Measurements from ENCODE around the gene APBB2. TPM values are rescaled to one million over a fixed set of nuclear protein-coding genes. Genes with fewer than 3 reads are reported as not detected.

Gene APBB2
- total and polyA plus RNA-seq, 10 of the 15 experiments (the other 5 are each of a cell fraction or from before 2014, with no cell fraction given): 2.7 to 24.6 (median 19.0) TPM

- 0% methylated on average over 2 of the region's 3 CpGs for WGBS (ENCODE audit: insufficient coverage, insufficient replicate concordance, low lambda C conversion rate, missing lambda C conversion rate)
- ChIA-PET RAD21 (ENCODE audit: unreplicated experiment) (interaction anchor here (0.9 to 4.1 kb wide), 4 partner anchors 11 to 234 kb away, joined by 3 to 27 read pairs (median 6); no protein-coding TSS in a partner anchor), SMC1A (ENCODE audit: uncharacterized antibody, unreplicated experiment) (interaction anchor here (1.0 to 5.0 kb wide), 13 partner anchors 11 to 224 kb away, joined by 3 to 47 read pairs (median 4); partner anchors contain the start of gene APBB2), POLR2A (interaction anchor here (0.7 to 1.5 kb wide), 2 partner anchors 13 to 195 kb away, joined by 3 to 4 read pairs; no protein-coding TSS in a partner anchor), CTCF (interaction anchor here (0.6 to 5.4 kb wide), 3 partner anchors 12 to 196 kb away, joined by 3 to 98 read pairs (median 3); no protein-coding TSS in a partner anchor)
- Histone ChIP-seq H3K9me3 (replicated peaks; ENCODE audit: control insufficient read depth, insufficient read depth, low read length) (no peaks in the 10 kb centered on the region), H3K27ac (ENCODE audit: control insufficient read depth, insufficient read depth) (peak overlapping the region; percentile 98), H3K4me2 (ENCODE audit: control insufficient read depth, insufficient read depth) (peak overlapping the region; percentile 87), H3K36me3 (ENCODE audit: control insufficient read depth in 2 of 2, insufficient read depth in 2 of 2, low read length in 1 of 2) (no peaks in the 10 kb centered on the region), H3K27me3 (replicated peaks in 1 of 2; ENCODE audit: control insufficient read depth in 2 of 2, insufficient read depth in 2 of 2, low read length in 1 of 2) (no peaks in the 10 kb centered on the region), H4K20me1 (ENCODE audit: control insufficient read depth, insufficient read depth) (no peaks in the 10 kb centered on the region), H3K79me2 (ENCODE audit: control insufficient read depth, insufficient read depth, low read length) (no peaks in the 10 kb centered on the region; the same call in none of the 2 replicates), H3K4me3 (no peak overlapping the region), H3K9ac (ENCODE audit: control insufficient read depth, insufficient read depth, low read length) (peak overlapping the region; percentile 71), H2AFZ (ENCODE audit: control insufficient read depth, low read depth, low read length) (peak overlapping the region; percentile 75), H3K4me1 (ENCODE audit: control insufficient read depth, insufficient read depth, low read length) (peaks cover 38% of the 10 kb centered on the region)
- BruUV-seq (replicated peaks): no TSS peak
- ATAC-seq (peak; percentile 38), DNase-seq (ENCODE audit: low read depth, low spot score) (peak; percentile 58), FAIRE-seq (no peak)
- intact Hi-C loops (cut with micrococcal nuclease; ENCODE audit: unreplicated experiment) (no loop called here), in situ Hi-C loops (cut with MboI) (no loop called here)
- TF ChIP-seq MTA3 (IDR thresholded peaks at IDR 0.05; ENCODE audit: borderline replicate concordance, low read length): 0 out of 2 replicates have a peak, but pooled peaks have one; percentile 8
- TF ChIP-seq USF1 (IDR thresholded peaks at IDR 0.05; ENCODE audit: borderline replicate concordance, extremely low read length, insufficient read depth, low read depth, low read length): no peak
- no peak for TF ChIP-seq RELA (IDR thresholded peaks at IDR 0.05; ENCODE audit: borderline replicate concordance, partially characterized antibody)
- no peak for TF ChIP-seq MLLT1 (IDR thresholded peaks at IDR 0.05)
- no peak for TF ChIP-seq RCOR1 (conservative IDR thresholded peaks at IDR 0.05; ENCODE audit: low read depth, low read length)
- TF ChIP-seq ZBED1 (IDR thresholded peaks at IDR 0.05; ENCODE audit: borderline replicate concordance): no peak
- TF ChIP-seq TCF12 (IDR thresholded peaks at IDR 0.05; ENCODE audit: low read depth, low read length): no peak
- TF ChIP-seq ZNF274 (IDR thresholded peaks at IDR 0.05; ENCODE audit: insufficient read depth, insufficient read length): no peak
- TF ChIP-seq IRF3 (IDR thresholded peaks at IDR 0.05): no peak
- TF ChIP-seq EGR1 (IDR thresholded peaks at IDR 0.05; ENCODE audit: borderline replicate concordance in 1 of 2, low read depth in 2 of 2, low read length in 2 of 2): no peak
- no peak for TF ChIP-seq ELK1 (IDR thresholded peaks at IDR 0.05; ENCODE audit: low read depth, low read length)
- TF ChIP-seq POLR2AphosphoS5 (IDR thresholded peaks at IDR 0.05; ENCODE audit: low read length): no peak
- TF ChIP-seq MYB (IDR thresholded peaks at IDR 0.05; ENCODE audit: borderline replicate concordance, low read depth, low read length): no peak
- TF ChIP-seq ZNF592 (IDR thresholded peaks at IDR 0.05): no peak
- no peak for TF ChIP-seq NFYA (IDR thresholded peaks at IDR 0.05; ENCODE audit: borderline replicate concordance, low read depth, low read length)
Measured at GRCh38 chr4:40990899-40991265, 223.5 kb downstream of the APBB2 start.
